Measurements from ENCODE around the gene SYNM.

SYNM gene

DNA sequence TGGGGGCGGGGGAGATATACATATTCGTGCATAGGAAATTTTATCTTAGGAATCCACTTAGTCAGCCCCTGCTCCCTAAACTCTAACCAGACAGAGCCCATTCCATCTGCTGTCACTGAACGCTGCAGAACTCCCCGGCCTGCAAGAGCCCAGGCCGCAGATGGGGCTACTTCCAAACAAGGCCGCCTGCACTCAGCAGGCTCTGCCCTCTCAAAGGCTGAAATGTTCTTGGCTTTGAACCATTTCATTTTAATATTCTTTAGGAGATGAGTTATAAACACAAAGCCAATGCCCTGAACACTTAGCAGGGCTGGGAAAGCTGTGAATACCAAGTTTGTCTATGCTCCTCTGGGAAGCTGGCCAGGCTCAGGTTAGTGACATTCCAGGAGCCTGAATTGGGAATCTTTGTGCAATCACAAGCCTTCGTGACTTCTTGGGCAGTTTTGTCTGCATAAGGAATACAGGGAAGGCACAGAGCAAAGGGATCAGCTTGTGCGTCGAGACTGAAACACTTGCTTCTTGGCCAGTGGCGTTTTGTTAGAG, 65.0 kb downstream of the SYNM start:
- H3K27ac ChIP-seq = no peak overlapping the region

DNA sequence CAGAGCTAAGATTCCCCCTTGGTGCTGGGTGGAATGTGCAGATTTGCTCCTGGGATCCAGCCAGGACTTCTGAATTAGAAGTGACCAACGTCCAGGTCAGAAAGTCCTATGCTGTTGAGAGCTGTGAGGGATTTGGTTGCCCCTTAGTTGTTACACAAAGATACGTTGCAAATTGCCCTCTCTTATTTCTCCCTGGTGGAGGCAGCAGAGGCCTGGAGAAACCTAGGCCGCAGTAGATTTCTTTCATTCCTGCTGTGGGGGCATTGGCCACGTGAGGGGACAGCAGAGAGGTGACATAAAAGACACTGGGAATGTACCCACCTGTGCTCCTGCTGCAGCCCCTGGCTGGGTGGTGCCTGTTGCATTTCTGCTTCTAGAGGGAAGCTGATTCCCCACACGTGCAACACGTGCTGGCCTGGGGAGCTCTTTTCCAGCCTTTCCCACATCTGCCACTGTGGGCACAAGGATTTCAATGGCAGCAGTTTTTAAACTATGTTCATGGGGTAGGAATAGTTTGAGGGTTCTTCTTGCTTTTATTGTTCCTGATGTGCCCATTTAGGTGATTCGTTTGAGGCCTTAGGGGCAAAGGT, 65.7 kb downstream of the SYNM start:
- no peaks in the 10 kb centered on the region for H3K79me2 ChIP-seq (ENCODE audit: insufficient read depth, low read depth)
- H4K20me1 ChIP-seq (ENCODE audit: insufficient read depth) = no peaks in the 10 kb centered on the region
- no peaks in the 10 kb centered on the region for H3K36me3 ChIP-seq (ENCODE audit: insufficient read depth)
- H3K9ac ChIP-seq = no peak overlapping the region
- H3K27me3 ChIP-seq (ENCODE audit: insufficient read depth, low read depth) = no peaks in the 10 kb centered on the region
- H3K4me1 ChIP-seq (ENCODE audit: low read depth, poor library complexity, severe bottlenecking) = peaks cover 34% of the 10 kb centered on the region
- no peak overlapping the region for H2AFZ ChIP-seq (ENCODE audit: low read depth)
- no peak overlapping the region for H3K4me2 ChIP-seq
- no peak overlapping the region for H3K27ac ChIP-seq
- TF ChIP-seq, protein P1, sequence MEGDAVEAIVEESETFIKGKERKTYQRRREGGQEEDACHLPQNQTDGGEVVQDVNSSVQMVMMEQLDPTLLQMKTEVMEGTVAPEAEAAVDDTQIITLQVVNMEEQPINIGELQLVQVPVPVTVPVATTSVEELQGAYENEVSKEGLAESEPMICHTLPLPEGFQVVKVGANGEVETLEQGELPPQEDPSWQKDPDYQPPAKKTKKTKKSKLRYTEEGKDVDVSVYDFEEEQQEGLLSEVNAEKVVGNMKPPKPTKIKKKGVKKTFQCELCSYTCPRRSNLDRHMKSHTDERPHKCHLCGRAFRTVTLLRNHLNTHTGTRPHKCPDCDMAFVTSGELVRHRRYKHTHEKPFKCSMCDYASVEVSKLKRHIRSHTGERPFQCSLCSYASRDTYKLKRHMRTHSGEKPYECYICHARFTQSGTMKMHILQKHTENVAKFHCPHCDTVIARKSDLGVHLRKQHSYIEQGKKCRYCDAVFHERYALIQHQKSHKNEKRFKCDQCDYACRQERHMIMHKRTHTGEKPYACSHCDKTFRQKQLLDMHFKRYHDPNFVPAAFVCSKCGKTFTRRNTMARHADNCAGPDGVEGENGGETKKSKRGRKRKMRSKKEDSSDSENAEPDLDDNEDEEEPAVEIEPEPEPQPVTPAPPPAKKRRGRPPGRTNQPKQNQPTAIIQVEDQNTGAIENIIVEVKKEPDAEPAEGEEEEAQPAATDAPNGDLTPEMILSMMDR (conservative IDR thresholded peaks at IDR 0.05; ENCODE audit: low read depth, low read length) = no peak
- H3K4me3 ChIP-seq (IDR thresholded peaks at IDR 0.05; ENCODE audit: insufficient read depth, low read depth, low read length) = no peak overlapping the region

More for the DNA sequence above, 65.0 kb downstream of the SYNM start:
- Histone ChIP-seq H3K9ac (no peak overlapping the region), H3K4me1 (ENCODE audit: low read depth, poor library complexity, severe bottlenecking) (peaks cover 41% of the 10 kb centered on the region), H3K4me2 (no peak overlapping the region), H3K79me2 (ENCODE audit: insufficient read depth, low read depth) (no peaks in the 10 kb centered on the region), H3K4me3 (IDR thresholded peaks at IDR 0.05; ENCODE audit: insufficient read depth, low read depth, low read length) (no peak overlapping the region), H2AFZ (ENCODE audit: low read depth) (no peak overlapping the region), H4K20me1 (ENCODE audit: insufficient read depth) (no peaks in the 10 kb centered on the region), H3K36me3 (ENCODE audit: insufficient read depth) (no peaks in the 10 kb centered on the region), H3K27me3 (ENCODE audit: insufficient read depth, low read depth) (no peaks in the 10 kb centered on the region)
- TF ChIP-seq, protein P1 (conservative IDR thresholded peaks at IDR 0.05; ENCODE audit: low read depth, low read length) = no peak

GRCh38 chr15:99172171-99172570, 67.3 kb downstream of the SYNM start:
- H3K79me2 ChIP-seq (ENCODE audit: insufficient read depth, low read depth) = no peaks in the 10 kb centered on the region
- H3K9ac ChIP-seq = no peak overlapping the region
- H3K36me3 ChIP-seq (ENCODE audit: insufficient read depth) = no peaks in the 10 kb centered on the region
- no peaks in the 10 kb centered on the region for H3K27me3 ChIP-seq (ENCODE audit: insufficient read depth, low read depth)
- H3K4me2 ChIP-seq = no peak overlapping the region
- peaks cover 23% of the 10 kb centered on the region for H3K4me1 ChIP-seq (ENCODE audit: low read depth, poor library complexity, severe bottlenecking)
- no peak overlapping the region for H2AFZ ChIP-seq (ENCODE audit: low read depth)
- TF ChIP-seq, protein P1 (conservative IDR thresholded peaks at IDR 0.05; ENCODE audit: low read depth, low read length) = no peak
- H3K27ac ChIP-seq = no peak overlapping the region
- no peak overlapping the region for H3K4me3 ChIP-seq (IDR thresholded peaks at IDR 0.05; ENCODE audit: insufficient read depth, low read depth, low read length)
- H4K20me1 ChIP-seq (ENCODE audit: insufficient read depth) = no peaks in the 10 kb centered on the region

GRCh38 chr15:99172989-99173388, 68.1 kb downstream of the SYNM start:
- peaks cover 15% of the 10 kb centered on the region for H3K4me1 ChIP-seq (ENCODE audit: low read depth, poor library complexity, severe bottlenecking)
- no peak overlapping the region for H3K9ac ChIP-seq
- no peaks in the 10 kb centered on the region for H3K79me2 ChIP-seq (ENCODE audit: insufficient read depth, low read depth)
- H2AFZ ChIP-seq (ENCODE audit: low read depth) = no peak overlapping the region
- TF ChIP-seq, protein P1 (conservative IDR thresholded peaks at IDR 0.05; ENCODE audit: low read depth, low read length) = no peak
- H3K4me2 ChIP-seq = no peak overlapping the region
- no peaks in the 10 kb centered on the region for H4K20me1 ChIP-seq (ENCODE audit: insufficient read depth)
- H3K27me3 ChIP-seq (ENCODE audit: insufficient read depth, low read depth) = no peaks in the 10 kb centered on the region
- H3K36me3 ChIP-seq (ENCODE audit: insufficient read depth) = no peaks in the 10 kb centered on the region
- H3K27ac ChIP-seq = no peak overlapping the region
- no peak overlapping the region for H3K4me3 ChIP-seq (IDR thresholded peaks at IDR 0.05; ENCODE audit: insufficient read depth, low read depth, low read length)
